ENCODE data around the gene SMARCAD1. TPM values are rescaled to one million over a fixed set of nuclear protein-coding genes. Genes with fewer than 3 reads are reported as not detected.
"Not testable (repeated sequence)": the region's sequence is repeated elsewhere in the genome, so short reads cannot be mapped to it uniquely, and the experiment has no call there.

Gene SMARCAD1
- total RNA-seq, 1 donor from 2014 or later = 28.1 TPM

GRCh38 chr4:94284889-94285288, 77.2 kb downstream of the SMARCAD1 start:
- no peak overlapping the region for H3K4me3 ChIP-seq (ENCODE audit: low read depth, low read length)
- DNase-seq (ENCODE audit: low read depth) = no peak
- no peak for TF ChIP-seq CTCF (conservative IDR thresholded peaks at IDR 0.05; ENCODE audit: low read depth, low read length)

DNA sequence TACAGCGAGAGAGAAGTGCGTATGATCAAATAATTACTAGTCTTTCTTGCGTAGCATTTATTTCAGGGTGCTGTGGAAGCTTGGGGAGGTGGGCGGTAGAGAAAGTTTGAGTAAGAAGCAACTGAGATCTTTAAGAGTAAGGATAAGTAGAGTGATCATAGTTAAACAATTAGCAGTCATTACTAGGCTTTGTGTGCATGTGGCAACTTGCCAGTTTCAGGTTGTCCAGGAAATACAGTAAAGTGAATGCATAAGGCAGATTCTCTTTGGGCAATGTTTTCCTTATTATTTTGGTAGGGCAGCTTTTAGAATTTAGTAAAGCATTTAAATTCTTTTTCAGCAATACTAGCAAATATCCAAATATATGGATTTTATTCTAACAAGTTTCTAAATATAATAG, 78.0 kb downstream of the SMARCAD1 start:
- no peak overlapping the region for H3K4me3 ChIP-seq (ENCODE audit: low read depth, low read length)
- no peak for DNase-seq (ENCODE audit: low read depth)
- TF ChIP-seq CTCF (conservative IDR thresholded peaks at IDR 0.05; ENCODE audit: low read depth, low read length) = no peak

DNA sequence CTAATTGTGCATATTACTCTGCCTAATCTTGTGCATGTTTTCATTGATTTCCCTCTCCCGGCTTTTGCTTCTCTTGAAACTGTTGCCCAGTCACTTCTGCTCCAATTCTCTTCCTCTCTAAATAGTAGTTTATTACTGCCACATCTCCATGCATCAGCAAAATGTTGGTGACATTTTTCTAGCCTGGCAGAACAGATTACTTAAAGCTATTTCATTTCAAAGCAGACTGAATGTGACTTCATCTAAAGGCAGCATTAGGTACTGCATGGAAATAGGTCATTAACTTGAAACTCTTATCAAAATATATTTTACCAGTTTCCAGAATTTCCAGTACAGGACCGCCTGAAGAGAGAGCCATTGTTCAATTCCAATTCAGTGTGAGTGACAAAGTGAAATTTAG, 82.6 kb downstream of the SMARCAD1 start:
- H3K4me3 ChIP-seq (ENCODE audit: low read depth, low read length) = no peak overlapping the region
- DNase-seq (ENCODE audit: low read depth) = no peak
- TF ChIP-seq CTCF (conservative IDR thresholded peaks at IDR 0.05; ENCODE audit: low read depth, low read length) = no peak

- not testable (repeated sequence) for DNase-seq (ENCODE audit: low read depth)
These were observed 86.3 kb downstream of the SMARCAD1 start for GRCh38 chr4:94293981-94294380.

DNA sequence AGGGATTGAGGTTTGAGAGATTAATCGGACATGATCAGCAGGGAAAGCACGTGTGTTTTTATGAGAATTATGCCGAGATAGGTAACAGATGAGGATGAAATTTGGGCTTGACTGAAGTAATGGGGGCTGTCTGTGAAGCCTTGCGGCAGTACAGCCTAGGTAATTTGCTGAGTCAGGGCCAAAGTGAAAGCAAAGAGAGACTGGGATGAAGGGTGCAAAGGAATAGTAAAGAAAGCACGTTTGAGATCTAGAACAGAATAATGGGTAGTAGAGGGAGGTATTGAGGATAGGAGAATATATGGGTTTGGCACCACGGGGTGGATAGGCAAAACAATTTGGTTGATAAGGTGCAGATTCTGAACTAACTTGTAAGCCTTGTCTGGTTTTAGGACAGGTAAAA, 87.8 kb downstream of the SMARCAD1 start:
- DNase-seq (ENCODE audit: low read depth); H3K4me3 ChIP-seq (ENCODE audit: low read depth, low read length): not testable (repeated sequence)

More at GRCh38 chr4:94293981-94294380, 86.3 kb downstream of the SMARCAD1 start:
- not testable (repeated sequence) for H3K4me3 ChIP-seq (ENCODE audit: low read depth, low read length)

GRCh38 chr4:94298725-94299252, 91.1 kb downstream of the SMARCAD1 start:
- no peak for TF ChIP-seq CTCF (conservative IDR thresholded peaks at IDR 0.05; ENCODE audit: low read depth, low read length)
- H3K4me3 ChIP-seq (ENCODE audit: low read depth, low read length) = no peak overlapping the region
- no peak for DNase-seq (ENCODE audit: low read depth)

DNA sequence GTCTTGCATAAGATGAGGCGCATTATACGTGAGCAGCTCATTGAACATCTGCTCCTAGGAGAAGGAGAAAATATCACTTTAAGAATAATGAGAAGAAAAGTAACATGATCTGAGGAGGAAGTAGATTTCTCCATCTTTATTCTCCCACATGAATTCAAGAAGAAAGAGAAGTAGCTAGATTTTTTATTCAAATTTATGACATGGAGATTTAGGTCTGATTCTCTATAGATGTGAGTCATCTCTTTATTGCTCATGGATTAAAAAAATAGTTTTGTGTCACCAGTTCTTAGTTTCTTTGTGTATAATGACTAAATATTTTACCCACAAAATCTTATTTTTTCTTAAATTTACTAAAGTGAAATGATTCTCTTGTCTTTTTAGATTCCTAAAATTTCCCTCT, 94.5 kb downstream of the SMARCAD1 start:
- no peak overlapping the region for H3K4me3 ChIP-seq (ENCODE audit: low read depth, low read length)
- DNase-seq (ENCODE audit: low read depth) = no peak
- no peak for TF ChIP-seq CTCF (conservative IDR thresholded peaks at IDR 0.05; ENCODE audit: low read depth, low read length)

DNA sequence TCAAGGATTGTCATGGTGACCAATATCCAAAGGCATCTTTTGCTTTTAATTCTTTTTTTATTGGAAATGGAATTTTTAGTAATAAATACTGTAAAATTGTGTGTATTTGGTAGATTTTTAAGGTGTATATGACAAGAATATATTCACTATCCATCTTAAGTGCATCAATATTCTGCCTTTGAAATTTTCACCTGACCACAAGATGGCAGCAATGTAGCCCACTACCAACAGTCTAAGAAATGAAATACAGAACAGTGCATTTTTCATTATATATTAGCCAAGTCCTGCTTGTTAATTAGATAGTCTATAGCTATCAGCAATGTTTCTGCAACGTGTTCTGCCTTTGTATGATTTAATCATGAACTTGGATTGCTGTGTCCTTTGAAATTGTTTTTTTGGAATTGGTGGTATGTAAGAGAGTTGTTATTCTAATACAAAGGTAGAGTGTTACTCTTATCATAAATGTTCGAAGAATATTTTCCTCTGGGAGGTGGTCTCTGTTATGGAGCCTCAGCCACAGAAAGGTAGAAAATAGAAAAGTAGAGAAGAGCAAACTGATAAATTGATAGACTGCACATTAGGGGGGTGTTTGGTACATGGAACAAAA, 96.8 kb downstream of the SMARCAD1 start:
- peak; percentile 75 for TF ChIP-seq CTCF (conservative IDR thresholded peaks at IDR 0.05; ENCODE audit: low read depth, low read length)
- H3K4me3 ChIP-seq (ENCODE audit: low read depth, low read length) = no peak overlapping the region
- DNase-seq (ENCODE audit: low read depth) = no peak
